Stomach (tissue), 4 donors: ENCODE results near the gene DCTN5.

Experiments used
- CTCF ChIP-seq, 7 experiments: fragments of 450-650 bp in 4 of 7; fragments of 200-600 bp in 3 of 7; sonication (generic) in 3 of 7; IDR thresholded peaks; one replicate each; pipeline ENCODE4 v1.5.1; 2016 to 2019; ENCODE audit warnings: antibody characterized with exemption in 7 of 7, control low read depth in 2 of 7, mild to moderate bottlenecking in 1 of 7
- EP300 ChIP-seq: sonication (generic); formaldehyde crosslinking; IDR thresholded peaks from one replicate; pipeline ENCODE4 v1.6.1; 2017; ENCODE audit warnings: antibody characterized with exemption
- POLR2A ChIP-seq, 4 donors: fragments of 450-650 bp; IDR thresholded peaks; one replicate each; pipeline ENCODE4 v1.6.1; 2016; ENCODE audit warnings: antibody characterized with exemption in 4 of 4, control low read depth in 2 of 4, mild to moderate bottlenecking in 1 of 4, moderate library complexity in 1 of 4

- no peak for TF ChIP-seq POLR2A (IDR thresholded peaks at IDR 0.05)
- TF ChIP-seq CTCF (IDR thresholded peaks at IDR 0.05) = no peak
- no peak for TF ChIP-seq EP300
Observed at GRCh38 chr16:23640615-23640930, 693 bp upstream of the DCTN5 start.
